Measurements from ENCODE around the gene RBM6. TPM values are rescaled to one million over a fixed set of nuclear protein-coding genes. Genes with fewer than 3 reads are reported as not detected.

The RBM6 gene
- total RNA-seq, 1 donor from 2014 or later = 71.5 TPM

DNA sequence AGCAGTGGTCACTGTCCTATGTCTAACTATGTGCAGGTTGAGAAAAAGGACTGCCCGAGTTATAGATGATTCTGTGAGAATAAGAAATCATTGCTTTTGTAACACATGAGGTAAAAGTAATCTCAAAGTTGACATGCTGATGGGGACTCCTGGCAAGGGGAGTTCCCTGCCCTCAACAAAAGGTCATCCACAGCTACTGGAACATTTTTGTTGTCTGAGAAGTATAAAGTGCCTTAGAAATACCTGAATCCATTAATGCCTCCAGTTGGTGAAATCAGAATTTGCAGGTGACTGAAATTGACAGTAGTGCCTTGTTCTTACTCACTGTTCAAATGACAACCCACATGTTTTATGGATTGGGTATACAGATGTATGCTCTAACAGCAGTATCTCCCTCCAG, 105.0 kb downstream of the RBM6 start:
- intact Hi-C loops (cut with DNase I) = no loop called here
- Histone ChIP-seq H3K27me3 (no peaks in the 10 kb centered on the region), H3K9me3 (no peaks in the 10 kb centered on the region), H3K27ac (no peak overlapping the region), H3K4me3 (no peak overlapping the region), H3K4me1 (peaks cover 3% of the 10 kb centered on the region), H3K36me3 (peaks cover 0 to 18% of the 10 kb centered on the region in 2 donors)
- no peak for TF ChIP-seq POLR2A (IDR thresholded peaks at IDR 0.05)
- TF ChIP-seq POLR2AphosphoS5 (IDR thresholded peaks at IDR 0.05; ENCODE audit: insufficient read depth in 1 of 2, low read depth in 1 of 2) = no peak
- TF ChIP-seq, protein P1, sequence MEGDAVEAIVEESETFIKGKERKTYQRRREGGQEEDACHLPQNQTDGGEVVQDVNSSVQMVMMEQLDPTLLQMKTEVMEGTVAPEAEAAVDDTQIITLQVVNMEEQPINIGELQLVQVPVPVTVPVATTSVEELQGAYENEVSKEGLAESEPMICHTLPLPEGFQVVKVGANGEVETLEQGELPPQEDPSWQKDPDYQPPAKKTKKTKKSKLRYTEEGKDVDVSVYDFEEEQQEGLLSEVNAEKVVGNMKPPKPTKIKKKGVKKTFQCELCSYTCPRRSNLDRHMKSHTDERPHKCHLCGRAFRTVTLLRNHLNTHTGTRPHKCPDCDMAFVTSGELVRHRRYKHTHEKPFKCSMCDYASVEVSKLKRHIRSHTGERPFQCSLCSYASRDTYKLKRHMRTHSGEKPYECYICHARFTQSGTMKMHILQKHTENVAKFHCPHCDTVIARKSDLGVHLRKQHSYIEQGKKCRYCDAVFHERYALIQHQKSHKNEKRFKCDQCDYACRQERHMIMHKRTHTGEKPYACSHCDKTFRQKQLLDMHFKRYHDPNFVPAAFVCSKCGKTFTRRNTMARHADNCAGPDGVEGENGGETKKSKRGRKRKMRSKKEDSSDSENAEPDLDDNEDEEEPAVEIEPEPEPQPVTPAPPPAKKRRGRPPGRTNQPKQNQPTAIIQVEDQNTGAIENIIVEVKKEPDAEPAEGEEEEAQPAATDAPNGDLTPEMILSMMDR (IDR thresholded peaks at IDR 0.05) = no peak
- no peak for DNase-seq (ENCODE audit: extremely low spot score in 2 of 2)

DNA sequence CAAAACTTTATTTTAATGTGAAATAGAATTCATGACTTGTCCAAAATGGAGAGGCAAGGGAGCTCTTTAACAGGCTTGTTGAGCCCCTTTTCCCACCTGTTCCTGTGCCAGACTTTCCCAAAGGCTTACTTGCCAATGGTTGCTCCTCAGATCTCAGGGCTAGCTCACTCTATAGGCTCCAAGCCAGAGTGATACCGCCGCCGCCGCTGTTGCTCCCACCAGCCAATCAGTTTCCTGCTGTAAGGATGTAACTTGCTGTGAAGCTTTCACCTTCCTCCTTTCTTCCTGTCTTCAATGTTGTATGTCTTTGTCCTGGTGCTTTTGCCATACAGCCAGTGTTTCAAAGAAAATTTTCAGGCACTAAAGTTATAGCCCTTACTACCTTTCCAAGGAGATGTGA, 107.5 kb downstream of the RBM6 start:
- H3K27me3 ChIP-seq = no peaks in the 10 kb centered on the region
- no peak for DNase-seq (ENCODE audit: extremely low spot score in 2 of 2)
- peaks cover 0 to 18% of the 10 kb centered on the region in 2 donors for H3K36me3 ChIP-seq

DNA sequence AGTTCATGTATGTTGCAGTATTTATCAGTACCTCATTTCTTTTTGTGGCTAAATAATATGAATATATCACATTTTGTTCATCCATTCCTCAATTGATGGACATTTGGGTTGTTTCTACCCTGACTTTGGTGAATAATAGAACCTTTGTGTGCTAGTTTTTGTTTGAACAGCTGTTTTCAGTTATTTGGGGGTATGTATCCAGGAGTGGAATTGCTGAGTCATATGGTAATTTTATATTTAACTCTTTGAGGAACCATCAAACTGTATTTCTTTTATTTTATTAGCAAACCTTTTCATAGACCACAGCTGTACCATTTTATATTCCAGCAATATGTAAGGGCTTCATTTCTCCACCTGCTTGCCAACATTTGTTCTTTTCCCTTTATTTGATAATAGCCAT, 110.4 kb downstream of the RBM6 start:
- intact Hi-C loops (cut with DNase I) = no loop called here
- DNase-seq (ENCODE audit: extremely low spot score in 2 of 2) = no peak
- no peak overlapping the region for H3K4me3 ChIP-seq
- no peak for TF ChIP-seq POLR2AphosphoS5 (IDR thresholded peaks at IDR 0.05; ENCODE audit: insufficient read depth in 1 of 2, low read depth in 1 of 2)
- TF ChIP-seq, protein P1 (IDR thresholded peaks at IDR 0.05) = no peak
- TF ChIP-seq POLR2A (IDR thresholded peaks at IDR 0.05) = no peak
- H3K9me3 ChIP-seq = no peaks in the 10 kb centered on the region
- peaks cover 0 to 34% of the 10 kb centered on the region in 2 donors for H3K36me3 ChIP-seq
- no peak overlapping the region for H3K27ac ChIP-seq
- peaks cover 7% of the 10 kb centered on the region for H3K4me1 ChIP-seq
- no peaks in the 10 kb centered on the region for H3K27me3 ChIP-seq

More for the DNA sequence above, 107.5 kb downstream of the RBM6 start:
- intact Hi-C loops (cut with DNase I) = no loop called here
- peaks cover 7% of the 10 kb centered on the region for H3K4me1 ChIP-seq
- no peaks in the 10 kb centered on the region for H3K9me3 ChIP-seq
- TF ChIP-seq, protein P1 (IDR thresholded peaks at IDR 0.05) = no peak
- no peak overlapping the region for H3K27ac ChIP-seq
- H3K4me3 ChIP-seq = no peak overlapping the region

DNA sequence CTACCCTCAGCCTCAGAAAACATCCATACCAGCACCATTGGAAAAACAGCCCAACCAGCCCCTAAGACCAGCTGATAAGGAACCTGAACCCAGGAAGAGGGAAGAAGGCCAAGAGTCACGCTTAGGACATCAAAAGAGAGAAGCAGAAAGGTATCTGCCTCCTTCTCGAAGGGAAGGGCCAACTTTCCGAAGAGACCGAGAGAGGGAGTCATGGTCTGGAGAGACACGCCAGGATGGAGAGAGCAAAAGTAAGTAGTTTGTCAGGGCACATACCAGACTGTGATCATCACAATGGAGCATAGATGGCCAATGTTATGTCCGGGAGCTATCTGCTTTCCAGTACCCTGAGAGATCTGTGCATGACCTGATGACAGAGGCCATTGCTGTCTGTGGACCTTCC, 117.8 kb downstream of the RBM6 start:
- Histone ChIP-seq H3K9me3 (no peaks in the 10 kb centered on the region), H3K4me3 (no peak overlapping the region), H3K36me3 (peaks cover 0 to 78% of the 10 kb centered on the region in 2 donors), H3K4me1 (no peaks in the 10 kb centered on the region), H3K27me3 (no peaks in the 10 kb centered on the region), H3K27ac (no peak overlapping the region)
- TF ChIP-seq, protein P1 (IDR thresholded peaks at IDR 0.05) = no peak
- no peak for TF ChIP-seq POLR2A (IDR thresholded peaks at IDR 0.05)
- intact Hi-C loops (cut with DNase I) = no loop called here
- DNase-seq (ENCODE audit: extremely low spot score in 2 of 2) = no peak

DNA sequence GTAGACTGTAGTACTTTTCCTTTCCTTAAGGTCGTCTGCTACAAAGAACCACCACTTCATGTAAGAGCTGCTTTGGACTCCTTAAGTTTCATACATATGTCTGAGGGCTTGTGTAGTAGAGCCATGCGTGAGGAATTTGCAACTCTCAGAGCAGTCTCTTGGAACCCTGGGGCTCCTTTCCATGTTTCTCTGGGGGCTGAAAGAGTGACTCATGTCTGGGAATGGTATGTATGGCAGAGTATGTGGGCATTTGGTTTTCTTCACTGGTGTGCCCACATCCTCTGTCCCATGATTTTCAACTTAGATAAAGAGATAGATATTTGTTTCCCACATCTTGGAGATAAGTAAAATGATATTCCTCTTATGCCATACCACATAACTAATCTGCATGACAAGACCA, 128.2 kb downstream of the RBM6 start:
- TF ChIP-seq POLR2AphosphoS5 (IDR thresholded peaks at IDR 0.05; ENCODE audit: insufficient read depth in 1 of 2, low read depth in 1 of 2) = no peak
- TF ChIP-seq, protein P1 (IDR thresholded peaks at IDR 0.05) = no peak
- no peak for TF ChIP-seq POLR2A (IDR thresholded peaks at IDR 0.05)
- H3K36me3 ChIP-seq = peaks cover 0 to 94% of the 10 kb centered on the region in 2 donors
- H3K4me3 ChIP-seq = no peak overlapping the region
- no peaks in the 10 kb centered on the region for H3K27me3 ChIP-seq
- H3K27ac ChIP-seq = no peak overlapping the region
- H3K4me1 ChIP-seq = no peaks in the 10 kb centered on the region
- intact Hi-C loops (cut with DNase I) = no loop called here
- H3K9me3 ChIP-seq = no peaks in the 10 kb centered on the region
- no peak for DNase-seq (ENCODE audit: extremely low spot score in 2 of 2)

Data from vagina (tissue), 2 donors.